22Rv1 (cell line): ENCODE results near the gene ZNF444.

Experiments
- H3K27ac ChIP-seq: fragments of 450-650 bp; 2 replicates; pipeline ENCODE4 v1.5.1; 2017
- CTCF ChIP-seq: fragments of 450-650 bp; IDR thresholded peaks from 2 replicates; pipeline ENCODE4 v1.5.1; 2017; ENCODE audit warnings: mild to moderate bottlenecking
- ZFX ChIP-seq: fragments of 450-650 bp; IDR thresholded peaks from 2 replicates; pipeline ENCODE4 v1.6.1; 2017; ENCODE audit warnings: antibody characterized with exemption, borderline replicate concordance

Gene ZNF444

GRCh38 chr19:56138069-56138468 is 3.0 kb upstream of the ZNF444 start:
- no peak overlapping the region for H3K27ac ChIP-seq
- TF ChIP-seq ZFX (no peak), CTCF (no peak)

- H3K27ac ChIP-seq, result peak overlapping the region; percentile 98
- TF ChIP-seq CTCF (no peak), ZFX (no peak)
Measured at GRCh38 chr19:56139847-56140582, 1.1 kb upstream of the ZNF444 start.

- TF ChIP-seq CTCF, result no peak
- TF ChIP-seq ZFX, result no peak
- peak overlapping the region; percentile 98 for H3K27ac ChIP-seq
Measured at GRCh38 chr19:56141417-56141993, 418 bp downstream of the ZNF444 start.

- peak overlapping the region; percentile 98 for H3K27ac ChIP-seq
- no peak for TF ChIP-seq ZFX
- no peak for TF ChIP-seq CTCF
Measured at GRCh38 chr19:56142087-56142787, 1.1 kb downstream of the ZNF444 start.

- H3K27ac ChIP-seq, result peak overlapping the region; percentile 98
- TF ChIP-seq ZFX (no peak), CTCF (no peak)
Measured at GRCh38 chr19:56142897-56143434, 1.9 kb downstream of the ZNF444 start.

- no peak for TF ChIP-seq CTCF
- TF ChIP-seq ZFX, result no peak
- H3K27ac ChIP-seq, result peak overlapping the region; percentile 98; the same call in 1 of the 2 replicates
Measured at GRCh38 chr19:56144376-56144775, 3.3 kb downstream of the ZNF444 start.

GRCh38 chr19:56144831-56145230 is 3.7 kb downstream of the ZNF444 start:
- H3K27ac ChIP-seq, result no peak overlapping the region
- TF ChIP-seq CTCF, result no peak
- TF ChIP-seq ZFX, result no peak
